Naive B cell (primary cell): Measurements from ENCODE around the gene SPSB3. TPM values are rescaled to one million over a fixed set of nuclear protein-coding genes. Genes with fewer than 3 reads are reported as not detected.
"Not testable (repeated sequence)": the region's sequence is repeated elsewhere in the genome, so short reads cannot be mapped to it uniquely, and the experiment has no call there.

Experiments
- ATAC-seq, 2 donors: fragments of 150-1000 bp; cut with Tn5 transposase; 2 replicates each; pipeline ENCODE4 v1.10.0; 2021; ENCODE audit warnings: low read depth in 2 of 2, mild to moderate bottlenecking in 2 of 2, moderate library complexity in 2 of 2
- DNase-seq: peaks from one replicate; pipeline ENCODE4 v3.0.0; 2022
- H3K27ac Mint-ChIP-seq, 6 donors: one replicate each; pipeline ENCODE4 v1.8.0; 2020 to 2022; ENCODE audit warnings: mild to moderate bottlenecking in 6 of 6, mixed read lengths in 6 of 6, moderate library complexity in 5 of 6, inconsistent platforms in 2 of 6
- H3K27me3 Mint-ChIP-seq, 3 donors: one replicate each; pipeline ENCODE4 v1.8.0; 2021 to 2022; ENCODE audit warnings: mixed read lengths in 3 of 3, mild to moderate bottlenecking in 1 of 3
- H3K36me3 Mint-ChIP-seq, 2 donors: one replicate each; pipeline ENCODE4 v1.8.0; 2020 to 2022; ENCODE audit warnings: mixed read lengths in 2 of 2, inconsistent platforms in 1 of 2, mild to moderate bottlenecking in 1 of 2
- H3K4me1 Mint-ChIP-seq, 3 donors: one replicate each; pipeline ENCODE4 v1.8.0; 2020 to 2022; ENCODE audit warnings: mixed read lengths in 3 of 3, inconsistent platforms in 1 of 3, mild to moderate bottlenecking in 1 of 3, moderate library complexity in 1 of 3
- H3K4me3 Mint-ChIP-seq, 8 donors: one replicate each; pipeline ENCODE4 v1.8.0; 2020 to 2022; ENCODE audit warnings: mild to moderate bottlenecking in 8 of 8, mixed read lengths in 8 of 8, moderate library complexity in 8 of 8, inconsistent platforms in 2 of 8
- H3K9me3 Mint-ChIP-seq, 7 donors: one replicate each; pipeline ENCODE4 v1.8.0; 2020 to 2022; ENCODE audit warnings: mixed read lengths in 7 of 7, mild to moderate bottlenecking in 5 of 7, inconsistent platforms in 2 of 7, moderate library complexity in 1 of 7
- polyA plus RNA-seq, 6 donors: library from polyadenylated mRNA; unstranded; fragments of 300-500 nt; fragmentation: Illumina TruSeq; gene quantifications; one replicate each; pipeline ENCODE4 v1.2.3, GENCODE V29; 2021; ENCODE audit warnings: low read depth in 6 of 6

The SPSB3 gene
- polyA plus RNA-seq, 6 donors from 2014 or later: 30.2 to 54.1 (median 36.2) TPM

DNA sequence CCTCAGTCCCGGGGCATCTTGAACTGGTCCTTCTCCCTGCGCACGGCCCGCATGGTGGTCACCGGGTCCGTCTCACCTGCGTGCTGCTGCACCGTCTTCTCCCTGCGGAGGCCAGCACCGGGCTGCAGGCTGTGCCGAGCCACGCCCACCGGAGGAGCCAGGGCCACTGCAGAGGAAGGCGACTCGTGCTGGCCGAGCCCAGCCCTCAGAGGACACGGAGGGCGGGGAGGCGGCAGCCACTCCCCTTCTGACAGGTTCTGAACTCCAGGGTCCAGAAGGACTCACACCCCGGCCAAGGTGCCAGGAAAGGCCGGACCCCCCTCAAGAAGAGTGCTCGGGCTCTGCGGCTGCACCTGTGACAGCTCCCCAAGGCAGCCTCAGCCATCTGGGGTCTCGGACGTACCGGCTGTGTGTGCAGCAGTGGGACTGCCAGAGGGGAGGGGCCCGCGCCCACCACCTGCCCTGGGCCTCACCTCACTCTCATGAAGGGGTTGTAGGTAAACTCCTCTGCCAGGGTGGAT lies 27.0 kb upstream of the SPSB3 start:
- H3K27me3 Mint-ChIP-seq: no peaks in the 10 kb centered on the region
- no peaks in the 10 kb centered on the region for H3K9me3 Mint-ChIP-seq
- H3K4me1 Mint-ChIP-seq: peaks cover 5 to 7% (median 5%) of the 10 kb centered on the region in 3 donors
- no peaks in the 10 kb centered on the region for H3K36me3 Mint-ChIP-seq
- no peak overlapping the region for H3K27ac Mint-ChIP-seq
- no peak overlapping the region for H3K4me3 Mint-ChIP-seq
- ATAC-seq (no peak), DNase-seq (no peak)

DNA sequence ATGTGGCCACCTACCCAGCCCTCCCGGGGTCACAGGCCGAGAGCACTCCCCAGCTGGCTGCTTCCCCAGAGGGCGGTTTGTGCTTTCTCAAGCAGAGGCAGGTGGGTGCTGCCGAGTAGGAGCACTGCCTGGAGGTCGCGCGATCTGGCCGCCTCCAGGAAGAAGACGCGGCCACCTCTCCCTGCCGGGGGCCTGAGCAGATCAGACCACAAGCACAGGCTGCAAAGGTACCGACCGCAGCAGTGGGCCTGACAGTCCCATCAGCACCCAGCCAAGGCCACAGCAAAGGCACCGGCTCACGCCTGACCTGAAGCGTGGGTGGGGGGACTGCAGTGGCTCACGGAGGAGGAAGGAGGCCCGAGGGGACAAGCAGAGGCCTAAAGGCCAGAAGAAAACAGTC lies 26.3 kb upstream of the SPSB3 start:
- Mint-ChIP-seq H3K27ac (no peak overlapping the region), H3K4me1 (peaks cover 5 to 7% (median 5%) of the 10 kb centered on the region in 3 donors), H3K9me3 (no peaks in the 10 kb centered on the region), H3K4me3 (no peak overlapping the region), H3K36me3 (no peaks in the 10 kb centered on the region), H3K27me3 (no peaks in the 10 kb centered on the region)
- DNase-seq (no peak), ATAC-seq (no peak)

DNA sequence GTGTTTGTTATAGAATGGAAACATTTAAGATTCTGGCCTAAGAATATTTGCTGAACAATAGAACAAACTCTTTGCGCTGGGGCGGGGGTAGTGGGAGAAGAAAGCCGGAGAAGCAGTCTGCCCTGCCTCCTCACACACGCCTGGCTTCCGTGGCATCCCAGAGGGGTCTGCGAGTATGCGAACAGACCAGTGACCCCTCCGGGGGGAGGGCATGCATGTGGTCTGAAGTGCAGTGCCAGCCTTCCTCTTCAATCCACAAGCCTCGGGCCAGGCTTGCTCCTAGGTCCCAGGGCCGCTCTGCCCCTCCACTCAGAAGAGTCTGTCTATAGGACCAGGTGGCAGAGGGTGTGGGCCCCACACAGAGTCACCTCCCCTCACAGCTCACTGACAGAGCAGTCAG lies 25.3 kb upstream of the SPSB3 start:
- Mint-ChIP-seq H3K4me1 (no peaks in the 10 kb centered on the region), H3K27ac (no peak overlapping the region), H3K9me3 (no peaks in the 10 kb centered on the region), H3K27me3 (no peaks in the 10 kb centered on the region), H3K4me3 (peak overlapping the region in 1 of 8 donors; percentile 47), H3K36me3 (no peaks in the 10 kb centered on the region)
- ATAC-seq (no peak), DNase-seq (no peak)

DNA sequence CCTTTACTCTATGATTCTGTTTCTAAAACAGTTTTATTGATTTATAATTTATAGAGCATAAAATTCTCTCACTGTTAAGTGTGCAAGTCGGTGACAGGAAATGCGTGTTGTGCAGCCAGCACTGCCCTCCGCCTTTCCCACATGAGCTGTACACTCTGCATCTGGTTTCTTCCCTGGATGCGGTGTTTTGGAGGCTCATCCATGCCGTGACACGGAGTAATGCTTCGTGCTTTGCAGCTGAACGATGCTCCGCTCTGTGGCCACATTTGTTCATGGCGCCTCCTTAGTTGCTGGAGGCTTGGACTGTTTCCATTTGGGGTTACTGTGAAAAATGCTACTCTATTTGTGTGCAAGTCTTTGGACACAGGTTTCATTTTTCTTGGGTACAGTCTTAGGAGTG lies 18.3 kb upstream of the SPSB3 start:
- ATAC-seq: no peak
- Mint-ChIP-seq H3K36me3 (peaks cover 3 to 14% of the 10 kb centered on the region in 2 donors), H3K27me3 (no peaks in the 10 kb centered on the region), H3K27ac (no peak overlapping the region), H3K9me3 (peaks cover 5 to 26% (median 14%) of the 10 kb centered on the region in 7 donors), H3K4me1 (no peaks in the 10 kb centered on the region), H3K4me3 (no peak overlapping the region)
- DNase-seq: no peak

DNA sequence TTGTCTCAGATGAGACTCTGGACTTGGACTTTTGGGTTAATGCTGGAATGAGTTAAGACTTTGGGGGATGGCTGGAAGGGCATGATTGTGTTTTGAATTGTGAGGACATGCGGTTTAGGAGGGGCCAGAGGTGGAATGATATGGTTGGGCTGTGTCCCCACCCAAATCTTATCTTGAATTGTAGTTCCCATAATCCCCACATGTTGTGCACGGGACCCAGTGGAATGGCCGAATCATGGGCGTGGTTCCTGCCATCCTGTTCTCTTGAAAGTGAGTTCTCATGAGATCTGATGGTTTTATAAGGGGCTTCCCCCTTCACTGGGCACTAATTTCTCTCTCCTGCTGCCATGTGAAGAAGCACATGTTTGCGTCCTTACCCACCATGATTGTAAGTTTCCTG lies 16.9 kb upstream of the SPSB3 start:
- H3K9me3 Mint-ChIP-seq: peaks cover 5 to 26% (median 14%) of the 10 kb centered on the region in 7 donors
- peaks cover 3 to 14% of the 10 kb centered on the region in 2 donors for H3K36me3 Mint-ChIP-seq
- peak overlapping the region in 1 of 6 donors; percentile 91 for H3K27ac Mint-ChIP-seq
- H3K27me3 Mint-ChIP-seq, H3K4me1 Mint-ChIP-seq, DNase-seq, ATAC-seq, H3K4me3 Mint-ChIP-seq: not testable (repeated sequence)

DNA sequence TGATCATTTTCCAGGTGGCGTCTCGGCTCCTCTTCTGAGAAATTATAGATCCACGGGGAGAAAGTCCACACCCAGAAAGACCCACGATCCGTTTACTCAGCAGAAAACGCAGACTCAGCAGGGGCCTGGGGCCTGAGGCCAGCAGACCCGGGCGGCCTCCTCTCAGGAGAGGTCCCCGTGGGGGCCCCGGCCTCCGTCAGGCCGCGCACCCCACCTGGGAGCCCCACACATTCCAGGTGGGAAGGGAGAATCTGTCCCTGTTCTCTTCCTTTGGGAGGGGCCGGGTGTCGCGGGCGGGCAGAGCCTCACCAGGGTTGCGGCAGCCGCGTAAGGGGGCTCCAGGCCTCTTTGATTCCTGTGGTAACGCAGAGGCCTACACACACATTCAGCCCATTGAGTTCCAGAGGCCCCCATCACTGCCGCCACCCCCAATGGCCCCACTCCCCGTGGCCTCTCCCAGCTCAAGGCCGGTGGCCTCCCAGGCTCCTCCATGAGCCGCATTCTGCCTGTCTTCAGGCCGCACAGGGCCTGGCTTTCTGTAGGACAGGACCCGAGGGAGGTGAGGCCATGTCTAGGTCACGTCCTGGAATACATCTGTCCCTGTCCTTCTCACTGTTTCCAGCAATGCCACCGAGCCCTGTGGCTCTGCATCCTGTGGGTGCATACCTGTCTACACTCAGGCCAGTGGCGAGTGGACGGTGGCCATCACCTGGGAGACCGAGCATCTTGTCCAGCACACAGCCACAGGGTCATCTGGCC lies 12.7 kb upstream of the SPSB3 start:
- peaks cover 5 to 25% (median 14%) of the 10 kb centered on the region in 7 donors for H3K9me3 Mint-ChIP-seq
- peaks cover 3 to 14% of the 10 kb centered on the region in 2 donors for H3K36me3 Mint-ChIP-seq
- no peak overlapping the region for H3K4me3 Mint-ChIP-seq
- H3K4me1 Mint-ChIP-seq: no peaks in the 10 kb centered on the region
- peak overlapping the region in 1 of 6 donors; percentile 47 for H3K27ac Mint-ChIP-seq
- no peak for DNase-seq
- ATAC-seq: no peak
- no peaks in the 10 kb centered on the region for H3K27me3 Mint-ChIP-seq

DNA sequence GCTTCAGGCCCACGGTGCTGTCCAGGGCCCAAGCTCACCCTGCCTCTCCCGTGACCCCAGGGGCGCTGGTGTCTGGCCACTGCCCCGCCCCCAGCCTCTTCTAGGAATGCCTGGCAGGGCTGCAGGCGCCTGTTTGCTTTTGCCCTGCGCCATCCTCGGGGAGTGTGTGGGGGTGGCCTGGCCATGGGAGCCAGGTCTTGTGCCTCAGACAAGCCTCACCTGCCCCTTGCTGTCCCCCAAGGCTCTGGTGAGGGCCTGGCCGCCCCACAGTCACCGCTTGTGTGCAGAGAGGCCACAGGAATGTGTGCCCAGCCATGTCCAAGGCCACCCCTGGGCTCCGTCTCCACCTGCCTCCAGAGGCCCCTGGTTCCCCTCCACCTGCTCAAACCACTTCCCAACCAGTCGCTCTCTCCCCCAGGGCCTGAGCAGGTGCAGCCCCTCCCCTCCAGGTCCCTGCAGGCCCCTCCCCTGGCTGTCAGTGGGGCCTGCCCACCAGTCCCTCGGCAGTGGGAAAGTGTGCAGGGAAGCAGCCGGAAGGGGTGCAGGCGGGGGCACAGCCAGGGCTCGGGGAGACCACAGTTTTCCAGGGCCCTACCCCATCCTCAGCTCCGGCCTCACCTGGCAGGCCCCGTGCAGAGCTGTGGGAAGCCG lies 12.0 kb upstream of the SPSB3 start:
- Mint-ChIP-seq H3K36me3 (peaks cover 3 to 9% of the 10 kb centered on the region in 2 donors), H3K27me3 (no peaks in the 10 kb centered on the region), H3K4me1 (no peaks in the 10 kb centered on the region), H3K9me3 (peaks cover 1 to 18% (median 10%) of the 10 kb centered on the region in 7 donors), H3K27ac (peak overlapping the region in 1 of 6 donors; percentile 30), H3K4me3 (no peak overlapping the region)
- no peak for DNase-seq
- ATAC-seq: no peak

DNA sequence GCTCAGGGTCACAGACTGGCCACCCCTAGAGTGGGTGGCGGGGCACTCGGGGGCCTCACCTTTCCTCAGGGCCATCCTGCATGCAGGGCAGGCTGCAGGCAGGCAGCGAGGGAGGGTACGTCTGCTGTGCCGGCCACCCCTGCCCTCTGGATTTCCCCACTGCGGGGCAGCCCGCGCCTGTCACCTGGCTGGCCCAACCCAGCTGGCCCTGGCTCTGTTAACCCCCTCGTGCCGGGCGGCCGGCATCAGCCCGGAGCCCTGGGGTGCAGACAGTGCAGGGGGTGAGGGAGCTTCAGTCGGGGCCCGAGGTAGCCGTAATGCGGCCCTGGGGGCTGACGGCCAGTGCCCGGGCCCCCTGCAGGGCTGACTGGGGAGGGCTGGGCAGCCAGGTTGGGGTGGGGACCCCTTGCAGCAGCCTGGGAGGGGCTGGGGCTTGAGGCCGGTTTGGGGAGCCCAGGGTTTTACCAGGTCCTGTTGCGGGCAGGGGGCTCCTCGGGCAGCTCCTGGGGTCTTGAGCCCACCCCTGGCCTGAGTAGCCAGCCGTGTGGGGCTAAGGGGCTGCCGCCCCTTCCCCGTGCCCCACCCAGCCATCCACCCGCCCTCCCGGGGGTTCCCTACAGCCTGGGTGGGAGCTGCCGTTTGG lies 11.3 kb upstream of the SPSB3 start, which contains the start of gene IGFALS:
Gene IGFALS (minus strand): TSS at position 128 of the 643 bp plus-strand sequence. CDS start 53 bp downstream, at position 75.
- no peaks in the 10 kb centered on the region for H3K27me3 Mint-ChIP-seq
- peaks cover 0 to 11% (median 6%) of the 10 kb centered on the region in 7 donors for H3K9me3 Mint-ChIP-seq
- peak within 1 kb of the TSS in 1 of 6 donors; percentile 30 for H3K27ac Mint-ChIP-seq

DNA sequence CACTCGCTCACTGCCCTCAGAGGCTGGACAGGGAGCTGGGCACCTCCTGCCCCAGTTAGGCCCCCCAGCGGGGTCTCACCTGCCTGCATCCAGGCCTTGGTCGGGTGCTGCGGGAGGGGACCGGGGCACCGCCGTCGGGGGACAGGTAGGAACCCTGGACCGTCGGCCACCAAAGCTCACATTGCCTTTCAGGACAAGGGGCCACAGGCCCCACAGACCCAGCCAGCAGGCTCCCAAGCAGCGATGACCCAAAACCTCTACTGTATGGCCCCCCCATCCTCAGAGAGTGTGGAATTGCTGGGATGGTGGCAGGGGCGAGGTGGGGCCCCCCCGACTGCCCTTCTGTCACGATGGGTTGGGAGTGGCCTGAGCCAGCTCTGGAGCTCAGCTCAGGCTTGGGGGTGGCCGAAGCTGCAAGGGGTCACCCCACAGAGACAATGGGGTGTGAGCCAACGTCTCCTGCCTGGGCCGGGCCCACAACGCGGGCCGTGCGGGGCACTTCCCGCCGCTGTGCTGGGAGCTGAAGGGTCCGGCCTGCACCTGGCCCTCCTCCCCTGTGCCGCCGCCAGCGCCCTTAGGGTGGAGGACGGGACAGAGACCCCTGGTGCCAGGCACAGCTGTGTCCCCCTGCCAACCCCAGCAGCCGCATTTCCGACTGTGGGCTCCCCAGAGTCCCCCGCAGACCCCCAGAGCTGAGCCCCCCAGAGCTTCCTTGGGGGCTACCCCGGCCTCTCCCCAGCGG lies 10.6 kb upstream of the SPSB3 start:
- Mint-ChIP-seq H3K27me3 (no peaks in the 10 kb centered on the region), H3K9me3 (peaks cover 0 to 11% (median 6%) of the 10 kb centered on the region in 7 donors), H3K4me3 (no peak overlapping the region), H3K36me3 (peaks cover 3 to 13% of the 10 kb centered on the region in 2 donors), H3K27ac (no peak overlapping the region), H3K4me1 (peaks cover 3 to 6% (median 5%) of the 10 kb centered on the region in 3 donors)
- DNase-seq: no peak
- ATAC-seq: no peak

More for the DNA sequence above, 11.3 kb upstream of the SPSB3 start, which contains the start of gene IGFALS:
- no peak for ATAC-seq
- peaks cover 3 to 11% of the 10 kb centered on the region in 2 donors for H3K36me3 Mint-ChIP-seq
- no peak for DNase-seq
- no peak within 1 kb of the TSS for H3K4me3 Mint-ChIP-seq
- H3K4me1 Mint-ChIP-seq: peaks cover 3 to 5% (median 5%) of the 10 kb centered on the region in 3 donors

DNA sequence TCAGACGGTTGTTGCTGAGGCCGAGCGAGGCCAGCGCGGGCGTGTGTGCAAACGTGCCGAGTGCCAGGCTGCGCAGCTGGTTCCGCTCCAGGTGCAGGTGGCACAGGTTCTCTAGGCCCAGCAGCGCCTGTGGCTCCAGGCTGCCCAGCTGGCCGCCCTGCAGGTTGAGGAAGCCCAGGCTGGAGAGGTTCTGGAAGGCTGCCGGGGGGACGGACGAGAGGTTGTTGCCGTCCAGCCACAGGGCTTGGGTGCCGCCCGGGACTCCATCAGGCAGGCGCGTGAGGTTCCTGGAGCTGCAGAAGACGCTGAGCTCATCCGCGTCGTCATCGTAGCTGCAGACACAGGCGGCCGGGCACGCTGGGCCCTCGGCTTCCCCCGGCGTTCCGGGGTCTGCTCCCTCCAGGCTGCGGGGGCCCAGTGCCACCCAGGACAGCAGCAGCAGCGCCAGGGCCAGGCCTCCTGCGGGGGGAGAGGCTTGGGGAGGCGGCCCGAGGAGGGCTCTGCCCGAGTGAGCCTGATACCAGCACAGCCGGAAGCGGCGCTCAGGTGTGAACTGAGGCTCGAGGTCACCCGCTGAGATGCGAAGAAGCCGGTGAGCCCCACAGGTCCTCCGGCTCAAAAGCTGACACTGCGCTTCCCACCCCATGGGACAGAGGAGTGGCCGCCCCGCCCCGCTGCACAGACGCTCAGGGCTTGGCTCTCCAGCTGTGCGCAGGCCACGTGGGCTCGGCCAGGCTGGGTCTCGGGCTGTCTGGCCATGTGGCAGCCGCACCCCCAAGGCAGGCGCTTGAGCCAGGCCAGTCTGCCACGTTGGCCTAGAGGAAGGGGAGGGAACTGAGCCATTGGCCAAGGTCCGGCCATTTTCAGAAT lies 9.8 kb upstream of the SPSB3 start:
- no peaks in the 10 kb centered on the region for H3K27me3 Mint-ChIP-seq
- H3K9me3 Mint-ChIP-seq: peaks cover 0 to 4% (median 2%) of the 10 kb centered on the region in 7 donors
- peaks cover 3 to 6% (median 5%) of the 10 kb centered on the region in 3 donors for H3K4me1 Mint-ChIP-seq
- no peak overlapping the region for H3K27ac Mint-ChIP-seq
- ATAC-seq: no peak
- no peak overlapping the region for H3K4me3 Mint-ChIP-seq
- H3K36me3 Mint-ChIP-seq: peaks cover 2 to 10% of the 10 kb centered on the region in 2 donors
- no peak for DNase-seq

DNA sequence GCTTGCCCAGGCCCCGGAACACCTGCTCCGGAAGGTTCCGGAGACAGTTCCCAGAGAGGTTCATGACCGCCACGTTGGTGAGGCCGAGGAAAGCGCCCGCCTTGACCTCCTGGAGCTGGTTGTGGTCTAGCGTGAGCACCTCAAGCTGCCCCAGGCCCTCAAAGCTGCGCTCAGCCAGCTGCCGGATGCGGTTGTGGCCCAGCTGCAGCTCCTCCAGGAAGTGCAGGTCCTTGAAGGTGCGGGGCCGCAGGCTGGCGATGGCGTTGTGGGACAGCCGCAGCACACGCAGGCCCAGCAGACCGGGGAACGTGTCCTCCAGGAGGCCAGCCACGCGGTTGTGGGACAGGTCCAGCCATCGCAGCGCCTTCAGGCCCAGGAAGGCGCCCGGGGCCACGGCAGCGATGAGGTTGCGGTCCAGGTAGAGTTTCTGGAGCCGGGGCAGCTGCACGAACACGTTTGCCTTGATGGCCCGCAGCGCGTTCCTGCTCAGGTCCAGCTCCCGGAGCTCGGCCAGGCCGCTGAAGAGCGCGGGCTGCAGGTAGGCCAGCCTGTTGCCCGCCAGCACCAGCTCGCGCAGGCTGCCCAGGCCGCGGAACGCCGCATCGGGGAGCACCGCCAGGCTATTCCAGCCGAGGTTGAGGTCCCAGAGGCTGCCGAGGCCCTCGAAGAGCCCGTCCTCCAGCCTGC lies 9.0 kb upstream of the SPSB3 start:
- H3K4me3 Mint-ChIP-seq: no peak overlapping the region
- peaks cover 3 to 6% (median 5%) of the 10 kb centered on the region in 3 donors for H3K4me1 Mint-ChIP-seq
- no peaks in the 10 kb centered on the region for H3K27me3 Mint-ChIP-seq
- no peak overlapping the region for H3K27ac Mint-ChIP-seq
- no peak for DNase-seq
- peaks cover 0 to 7% of the 10 kb centered on the region in 2 donors for H3K36me3 Mint-ChIP-seq
- H3K9me3 Mint-ChIP-seq: no peaks in the 10 kb centered on the region
- ATAC-seq: no peak
